Astrocyte of the cerebellum (primary cell): ENCODE measurements around the gene HMGCR.
A peak's percentile ranks its signal among the peaks of the same experiment; 100 is the strongest.
"Not testable (repeated sequence)": the region's sequence is repeated elsewhere in the genome, so short reads cannot be mapped to it uniquely, and the experiment has no call there.

ENCODE experiments used
- DNase-seq: peaks from one replicate; pipeline ENCODE4 v3.0.0-alpha.2; 2011; ENCODE audit warnings: low read depth
- H3K4me3 ChIP-seq: 2 replicates; pipeline ENCODE4 v1.5.1; 2011; ENCODE audit warnings: mild to moderate bottlenecking, low read depth, low read length, moderate library complexity
- CTCF ChIP-seq: IDR thresholded peaks from 2 replicates; pipeline ENCODE4 v1.5.1; 2012; ENCODE audit warnings: low read length, low read depth, moderate library complexity, mild to moderate bottlenecking; ENCODE audit errors: missing control alignments
- in situ Hi-C: cut with HindIII; loops from 2 replicates; pipeline ENCODE4 v1.10.0; 2017; ENCODE audit warnings: low sequenced_read_pairs

Gene HMGCR

GRCh38 chr5:75331095-75332090 is 5.6 kb upstream of the HMGCR start:
- DNase-seq: no peak
- in situ Hi-C loops: no loop called here
- no peak for TF ChIP-seq CTCF
- H3K4me3 ChIP-seq: no peak overlapping the region

GRCh38 chr5:75333759-75334158 is 3.3 kb upstream of the HMGCR start:
- DNase-seq, H3K4me3 ChIP-seq, in situ Hi-C loops: not testable (repeated sequence)

DNA sequence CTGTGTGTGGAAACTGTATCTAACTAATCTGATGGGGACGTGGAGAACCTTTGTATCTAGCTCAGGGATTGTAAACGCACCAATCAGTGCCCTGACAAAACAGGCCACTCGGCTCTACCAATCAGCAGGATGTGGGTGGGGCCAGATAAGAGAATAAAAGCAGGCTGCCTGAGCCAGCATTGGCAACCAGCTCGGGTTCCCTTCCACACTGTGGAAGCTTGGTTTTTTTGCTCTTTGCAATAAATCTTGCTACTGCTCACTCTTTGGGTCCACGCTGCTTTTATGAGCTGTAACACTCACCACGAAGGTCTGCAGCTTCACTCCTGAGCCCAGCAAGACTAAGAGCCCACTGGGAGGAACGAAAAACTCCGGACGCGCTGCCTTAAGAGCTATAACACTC is 2.6 kb upstream of the HMGCR start:
- DNase-seq, H3K4me3 ChIP-seq, in situ Hi-C loops: not testable (repeated sequence)

DNA sequence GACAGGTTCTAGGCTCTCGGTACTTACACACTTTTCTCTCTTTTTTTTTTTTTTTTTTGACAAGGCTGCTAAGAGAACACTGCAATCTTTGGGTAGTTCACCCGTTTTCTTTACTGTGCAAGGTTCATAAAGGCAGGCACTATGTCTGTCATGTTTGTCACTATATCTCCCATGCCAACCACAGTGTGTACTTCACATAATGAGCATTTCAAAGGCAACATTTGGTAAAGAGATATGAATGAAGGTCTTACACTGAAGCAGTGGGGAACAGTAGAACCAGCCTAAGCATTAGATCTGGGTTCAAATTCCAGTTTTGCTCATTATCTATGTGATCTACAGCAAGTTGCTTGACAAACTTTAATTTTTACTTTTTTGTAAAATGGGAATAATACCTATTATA is 1.5 kb upstream of the HMGCR start:
- H3K4me3 ChIP-seq: no peak overlapping the region
- TF ChIP-seq CTCF: no peak
- no peak for DNase-seq
- in situ Hi-C loops: no loop called here

DNA sequence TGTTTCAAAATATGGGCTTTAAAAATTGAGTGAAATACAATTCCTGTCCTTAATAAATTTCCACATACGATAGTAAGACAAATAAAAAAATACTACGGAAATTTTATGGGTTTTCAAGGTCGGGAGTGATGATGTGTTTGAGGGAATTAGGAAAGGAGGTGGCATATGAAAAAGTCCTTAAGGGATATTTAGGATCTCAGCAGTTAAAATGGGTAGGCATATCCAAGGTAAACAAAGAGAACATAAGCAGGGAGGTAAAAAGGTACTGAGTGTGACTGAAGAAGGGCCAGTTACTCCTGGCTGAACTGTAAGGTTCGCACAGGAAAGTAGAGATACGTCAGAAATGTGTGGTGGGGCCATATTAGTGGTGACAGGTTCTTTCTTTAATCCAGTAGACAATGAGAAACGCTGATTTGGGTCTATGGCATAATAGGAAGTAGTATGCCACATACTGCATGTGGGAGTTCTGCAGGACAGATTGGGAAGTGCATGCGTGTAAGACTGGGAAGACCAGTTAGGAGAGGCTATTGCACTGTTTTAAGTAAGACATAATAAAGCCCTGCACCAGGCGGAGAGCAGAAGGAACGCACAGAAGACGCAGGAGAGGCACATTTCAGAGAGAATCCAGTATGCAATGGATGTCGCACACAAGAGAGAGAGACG is 937 bp upstream of the HMGCR start:
- in situ Hi-C loops: no loop called here
- TF ChIP-seq CTCF: peak; percentile 54
- H3K4me3 ChIP-seq: peak overlapping the region; percentile 92
- DNase-seq: peak; percentile 72

- in situ Hi-C loops: no loop called here
- TF ChIP-seq CTCF: no peak
- peak overlapping the region; percentile 92 for H3K4me3 ChIP-seq
- no peak for DNase-seq
These were observed 474 bp downstream of the HMGCR start for GRCh38 chr5:75337366-75338021.

DNA sequence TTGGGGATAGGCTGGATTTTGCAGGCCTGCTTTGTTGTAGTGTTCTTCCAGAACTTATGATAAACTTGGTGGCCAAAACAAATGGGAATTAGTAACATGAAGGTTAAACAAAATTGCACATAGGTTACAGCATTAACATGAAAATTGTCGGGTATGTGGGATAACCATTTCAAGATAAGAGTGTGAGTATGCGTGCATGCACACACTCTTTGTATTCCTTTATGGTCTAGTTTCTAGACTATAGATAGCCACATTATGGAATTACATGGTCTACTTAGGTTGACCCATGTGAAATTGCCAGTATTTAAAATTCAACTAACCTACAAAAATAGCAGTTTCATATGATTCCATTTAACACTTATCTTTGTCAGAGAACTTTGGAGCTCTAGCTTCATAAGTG is 1.4 kb downstream of the HMGCR start:
- H3K4me3 ChIP-seq: peak overlapping the region; percentile 92
- in situ Hi-C loops: no loop called here
- no peak for TF ChIP-seq CTCF
- no peak for DNase-seq
